ENCODE results near the gene SGCA. TPM values are rescaled to one million over a fixed set of nuclear protein-coding genes. Genes with fewer than 3 reads are reported as not detected.

The SGCA gene
- total RNA-seq, 1 experiment from 2014 or later = not detected

DNA sequence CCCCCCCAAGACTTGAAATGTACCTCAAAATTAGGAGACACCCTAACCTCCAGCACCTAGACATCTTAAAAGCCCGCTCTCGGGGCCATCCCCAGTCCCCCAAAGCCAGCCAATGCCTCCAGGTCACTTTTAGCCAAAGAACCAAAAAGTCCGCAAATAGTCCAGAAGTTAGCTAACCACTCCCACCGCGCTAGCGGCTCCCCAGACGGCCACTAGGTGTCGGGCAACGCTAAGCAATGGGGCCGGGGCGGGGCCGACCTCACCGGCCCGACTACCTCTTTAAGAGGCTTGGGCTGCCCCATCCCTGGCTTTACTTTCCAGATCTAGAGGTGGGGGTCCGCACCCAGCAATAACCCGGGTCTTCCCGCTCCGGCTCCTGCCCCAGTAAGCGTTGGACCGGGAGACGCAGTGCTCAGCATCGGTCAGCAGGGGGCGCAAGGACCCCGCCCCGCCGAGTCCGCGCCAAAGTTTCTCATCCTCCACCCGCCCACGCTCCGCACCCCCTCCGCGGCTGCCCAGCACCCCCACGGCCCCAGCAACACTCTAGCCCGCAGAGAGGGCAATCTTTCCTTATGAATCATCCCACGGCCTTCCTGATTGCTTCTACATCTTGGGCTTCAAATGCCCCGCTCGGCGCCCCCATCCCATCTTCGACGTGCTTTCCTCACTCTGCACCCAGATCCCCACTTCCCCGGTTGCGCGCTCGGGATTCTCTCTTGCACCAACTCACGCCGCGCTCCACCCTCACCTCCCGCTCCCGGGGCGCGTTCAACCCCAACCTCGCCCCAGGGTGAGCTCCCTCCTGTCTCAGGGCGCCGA, 34.9 kb downstream of the SGCA start:
- H3K27ac ChIP-seq = 0 out of 2 replicates have a peak overlapping the region, but pooled peaks have one; percentile 84
- H2AFZ ChIP-seq = peak overlapping the region; percentile 80

DNA sequence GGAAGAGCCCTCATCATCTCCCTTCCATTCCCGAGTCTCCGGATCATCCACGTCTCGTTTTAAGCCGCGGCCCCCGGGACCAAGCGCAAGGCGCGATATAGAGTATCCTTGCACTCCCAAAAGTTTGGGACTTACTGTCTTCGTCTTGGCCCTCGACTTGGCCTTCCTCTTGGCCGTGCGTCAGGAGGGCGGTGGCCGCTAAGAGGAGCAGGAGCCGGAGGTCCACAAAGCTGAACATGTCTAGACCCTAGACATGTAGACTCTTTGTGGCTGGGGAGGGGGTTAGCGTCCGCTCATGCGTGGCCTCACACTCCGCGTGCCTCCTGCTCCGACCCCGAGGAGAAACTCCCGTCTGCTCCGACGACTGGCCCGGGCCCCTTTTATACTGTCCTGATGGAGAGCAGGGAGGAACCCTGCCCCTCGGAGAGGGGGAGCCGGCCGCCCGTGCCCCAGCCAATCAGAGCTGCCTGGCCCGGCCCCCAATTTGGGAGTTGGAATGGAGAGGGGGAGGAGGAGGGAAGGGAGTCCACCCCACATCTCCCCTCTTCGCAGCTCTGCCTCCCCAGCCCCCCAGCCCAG, 35.6 kb downstream of the SGCA start, which contains the start of gene COL1A1:
TSS of gene COL1A1 (minus strand) at position 356 of the 579 bp plus-strand sequence. CDS start at position 238, 118 bp downstream.
- no peaks in the 10 kb centered on the region for H4K20me1 ChIP-seq (ENCODE audit: insufficient read depth)
- no peak within 1 kb of the TSS for H3K27ac ChIP-seq
- H3K27me3 ChIP-seq (ENCODE audit: insufficient read depth, low read depth) = peaks cover 55% of the 10 kb centered on the region
- no peaks in the 10 kb centered on the region for H3K9me2 ChIP-seq (ENCODE audit: insufficient read depth)
- H2AFZ ChIP-seq = peak within 1 kb of the TSS; percentile 80
- BruUV-seq (replicated peaks) = no TSS peak
- ChIA-PET CTCF (interaction anchor here (0.5 to 1.0 kb wide), 2 partner anchors 73 to 452 kb away, joined by 3 to 4 read pairs; partner anchors contain the start of gene TMEM92), POLR2A (ENCODE audit: unreplicated experiment) (no interaction called here)
- no peaks in the 10 kb centered on the region for H3K9me3 ChIP-seq (ENCODE audit: insufficient read depth, low read depth)
- DNase-seq = no peak
- TF ChIP-seq, protein P1, sequence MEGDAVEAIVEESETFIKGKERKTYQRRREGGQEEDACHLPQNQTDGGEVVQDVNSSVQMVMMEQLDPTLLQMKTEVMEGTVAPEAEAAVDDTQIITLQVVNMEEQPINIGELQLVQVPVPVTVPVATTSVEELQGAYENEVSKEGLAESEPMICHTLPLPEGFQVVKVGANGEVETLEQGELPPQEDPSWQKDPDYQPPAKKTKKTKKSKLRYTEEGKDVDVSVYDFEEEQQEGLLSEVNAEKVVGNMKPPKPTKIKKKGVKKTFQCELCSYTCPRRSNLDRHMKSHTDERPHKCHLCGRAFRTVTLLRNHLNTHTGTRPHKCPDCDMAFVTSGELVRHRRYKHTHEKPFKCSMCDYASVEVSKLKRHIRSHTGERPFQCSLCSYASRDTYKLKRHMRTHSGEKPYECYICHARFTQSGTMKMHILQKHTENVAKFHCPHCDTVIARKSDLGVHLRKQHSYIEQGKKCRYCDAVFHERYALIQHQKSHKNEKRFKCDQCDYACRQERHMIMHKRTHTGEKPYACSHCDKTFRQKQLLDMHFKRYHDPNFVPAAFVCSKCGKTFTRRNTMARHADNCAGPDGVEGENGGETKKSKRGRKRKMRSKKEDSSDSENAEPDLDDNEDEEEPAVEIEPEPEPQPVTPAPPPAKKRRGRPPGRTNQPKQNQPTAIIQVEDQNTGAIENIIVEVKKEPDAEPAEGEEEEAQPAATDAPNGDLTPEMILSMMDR (conservative IDR thresholded peaks at IDR 0.05) = no peak
- TF ChIP-seq EZH2 (IDR thresholded peaks at IDR 0.05; ENCODE audit: low read depth) = no peak
- peak within 1 kb of the TSS; percentile 62; the same call in 1 of the 2 replicates for H3K4me3 ChIP-seq
- H3K36me3 ChIP-seq (ENCODE audit: low read depth) = no peaks in the 10 kb centered on the region
- H3K79me2 ChIP-seq (ENCODE audit: low read depth) = no peaks in the 10 kb centered on the region
- peaks cover 22% of the 10 kb centered on the region for H3K4me1 ChIP-seq (replicated peaks; ENCODE audit: insufficient read depth)
- H3F3A ChIP-seq (ENCODE audit: insufficient read depth, low read depth) = peaks cover 15% of the 10 kb centered on the region; the same call in 1 of the 2 replicates
- intact Hi-C loops (cut with micrococcal nuclease; ENCODE audit: unreplicated experiment) = loop anchor here (2.0 to 10.0 kb wide), 3 partner anchors 143 to 493 kb away; no protein-coding TSS in a partner anchor
- peak within 1 kb of the TSS; percentile 92 for H3K4me2 ChIP-seq

More for the DNA sequence above, 34.9 kb downstream of the SGCA start:
- Histone ChIP-seq H3K79me2 (ENCODE audit: low read depth) (no peaks in the 10 kb centered on the region), H4K20me1 (ENCODE audit: insufficient read depth) (no peaks in the 10 kb centered on the region), H3K27me3 (ENCODE audit: insufficient read depth, low read depth) (peaks cover 48% of the 10 kb centered on the region), H3K9me2 (ENCODE audit: insufficient read depth) (no peaks in the 10 kb centered on the region), H3F3A (ENCODE audit: insufficient read depth, low read depth) (peaks cover 15% of the 10 kb centered on the region; the same call in 1 of the 2 replicates), H3K9me3 (ENCODE audit: insufficient read depth, low read depth) (no peaks in the 10 kb centered on the region), H3K36me3 (ENCODE audit: low read depth) (no peaks in the 10 kb centered on the region), H3K4me3 (peak overlapping the region; percentile 62; the same call in 1 of the 2 replicates), H3K4me2 (peak overlapping the region; percentile 92), H3K4me1 (replicated peaks; ENCODE audit: insufficient read depth) (peaks cover 22% of the 10 kb centered on the region)
- CTCF ChIA-PET = interaction anchor here (0.5 to 1.3 kb wide), 14 partner anchors 31 to 453 kb away, joined by 3 to 23 read pairs (median 8); partner anchors contain the start of gene TMEM92
- peak; percentile 76 to 91 for DNase-seq
- intact Hi-C loops (cut with micrococcal nuclease; ENCODE audit: unreplicated experiment) = loop anchor here (1.0 to 10.0 kb wide), 6 partner anchors 73 to 494 kb away; no protein-coding TSS in a partner anchor
- TF ChIP-seq, protein P1 (conservative IDR thresholded peaks at IDR 0.05) = peak; percentile 100
- no peak for TF ChIP-seq EZH2 (IDR thresholded peaks at IDR 0.05; ENCODE audit: low read depth)
- BruUV-seq (replicated peaks) = no TSS peak
- POLR2A ChIA-PET (ENCODE audit: unreplicated experiment) = interaction anchor here (0.6 to 1.0 kb wide), 2 partner anchors 74 to 243 kb away, joined by 3 to 6 read pairs; no protein-coding TSS in a partner anchor

DNA sequence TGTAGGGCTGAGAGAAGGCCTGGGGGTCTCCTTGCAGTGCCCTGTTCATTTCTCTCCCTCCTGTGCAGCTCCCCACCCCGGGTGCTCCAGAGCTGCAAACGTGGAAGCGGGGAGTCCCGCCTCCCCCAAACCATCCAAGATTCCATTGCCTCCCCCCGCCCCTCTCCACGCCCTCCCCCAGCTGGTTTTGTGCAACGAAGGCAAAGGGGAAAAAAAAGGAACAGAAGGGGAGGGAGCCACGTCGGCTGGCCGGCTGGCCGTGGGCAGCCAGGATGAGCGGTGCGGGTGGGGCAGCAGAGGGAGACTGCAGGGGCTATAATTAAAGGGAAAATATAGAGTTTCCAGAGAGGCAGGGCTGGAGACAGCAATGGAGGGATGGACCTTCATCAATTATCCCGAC, 37.3 kb downstream of the SGCA start:
- ChIA-PET POLR2A (ENCODE audit: unreplicated experiment) (no interaction called here), CTCF (interaction anchor here (0.6 kb wide), 1 partner anchor 15 kb away, joined by 4 read pairs; no protein-coding TSS in a partner anchor)
- Histone ChIP-seq H3K27ac (no peak overlapping the region), H3K27me3 (ENCODE audit: insufficient read depth, low read depth) (peaks cover 69% of the 10 kb centered on the region), H3K4me3 (no peak overlapping the region), H3K4me1 (replicated peaks; ENCODE audit: insufficient read depth) (peaks cover 14% of the 10 kb centered on the region; the same call in 1 of the 2 replicates), H3K79me2 (ENCODE audit: low read depth) (no peaks in the 10 kb centered on the region), H3K9me2 (ENCODE audit: insufficient read depth) (no peaks in the 10 kb centered on the region), H3K9me3 (ENCODE audit: insufficient read depth, low read depth) (no peaks in the 10 kb centered on the region), H4K20me1 (ENCODE audit: insufficient read depth) (no peaks in the 10 kb centered on the region), H2AFZ (no peak overlapping the region), H3K4me2 (no peak overlapping the region), H3K36me3 (ENCODE audit: low read depth) (no peaks in the 10 kb centered on the region), H3F3A (ENCODE audit: insufficient read depth, low read depth) (peaks cover 15% of the 10 kb centered on the region; the same call in 1 of the 2 replicates)
- BruUV-seq (replicated peaks) = no TSS peak
- DNase-seq = no peak
- intact Hi-C loops (cut with micrococcal nuclease; ENCODE audit: unreplicated experiment) = loop anchor here (5.0 to 10.0 kb wide), 2 partner anchors 159 to 492 kb away; no protein-coding TSS in a partner anchor
- TF ChIP-seq, protein P1 (conservative IDR thresholded peaks at IDR 0.05) = no peak
- no peak for TF ChIP-seq EZH2 (IDR thresholded peaks at IDR 0.05; ENCODE audit: low read depth)

All from PC-9 (cell line).